Esophagus muscularis mucosa (tissue), 4 donors: Measurements from ENCODE around the gene FOXS1.
"Not testable (repeated sequence)": the region's sequence is repeated elsewhere in the genome, so short reads cannot be mapped to it uniquely, and the experiment has no call there.

ENCODE experiments used
- CTCF ChIP-seq, 3 experiments: fragments of 200-600 bp in 2 of 3; fragments of 450-650 bp in 1 of 3; sonication (generic) in 2 of 3; IDR thresholded peaks; one replicate each; pipeline ENCODE4 v1.5.1; 2017 to 2019; ENCODE audit warnings: antibody characterized with exemption in 3 of 3, mild to moderate bottlenecking in 2 of 3, moderate library complexity in 1 of 3
- EP300 ChIP-seq: sonication (generic); formaldehyde crosslinking; IDR thresholded peaks from one replicate; pipeline ENCODE4 v1.6.1; 2017; ENCODE audit warnings: antibody characterized with exemption
- POLR2A ChIP-seq: fragments of 450-650 bp; IDR thresholded peaks from one replicate; pipeline ENCODE4 v1.6.1; 2017; ENCODE audit warnings: antibody characterized with exemption, moderate library complexity, mild to moderate bottlenecking, low read depth
- POLR2AphosphoS5 ChIP-seq, 2 donors: sonication (generic); formaldehyde crosslinking; IDR thresholded peaks; one replicate each; pipeline ENCODE4 v1.6.1; 2017; ENCODE audit warnings: antibody characterized with exemption in 2 of 2

DNA sequence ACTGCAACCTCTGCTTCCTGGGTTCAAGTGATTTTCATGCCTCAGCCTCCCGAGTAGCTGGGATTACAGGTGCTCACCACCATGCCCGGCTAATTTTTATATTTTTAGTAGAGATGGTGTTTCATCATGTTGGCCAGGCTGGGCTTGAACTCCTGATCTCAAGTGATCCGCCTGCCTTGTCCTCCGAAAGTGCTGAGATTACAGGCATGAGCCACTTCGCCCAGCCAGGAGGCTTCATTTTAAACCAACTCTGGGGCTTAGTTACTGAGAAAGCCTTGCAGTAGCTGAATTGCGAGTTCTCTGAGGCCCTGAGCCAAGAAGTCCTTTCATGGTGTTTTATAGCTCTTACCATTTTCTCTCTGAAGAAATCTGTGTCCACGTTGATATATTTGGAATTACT, 31.3 kb downstream of the FOXS1 start:
- TF ChIP-seq CTCF (IDR thresholded peaks at IDR 0.05); POLR2A; POLR2AphosphoS5 (IDR thresholded peaks at IDR 0.05); EP300: not testable (repeated sequence)
